Measurements from ENCODE around the gene WBP1L.

The WBP1L gene

GRCh38 chr10:102775201-102775934, 31.6 kb downstream of the WBP1L start (continued):
- no peak for TF ChIP-seq BCL6B (tag by site-specific recombination; IDR thresholded peaks at IDR 0.05)
- TF ChIP-seq ZNF404 (tag by site-specific recombination; IDR thresholded peaks at IDR 0.05) = no peak
- no peak for TF ChIP-seq ZNF776 (tag by site-specific recombination; IDR thresholded peaks at IDR 0.05; ENCODE audit: borderline replicate concordance)
- no peak for TF ChIP-seq ZNF175 (tag by site-specific recombination; IDR thresholded peaks at IDR 0.05)
- TF ChIP-seq ZNF529 (tag by site-specific recombination; IDR thresholded peaks at IDR 0.05; ENCODE audit: insufficient replicate concordance) = no peak
- no peak for TF ChIP-seq ZNF600 (tag by site-specific recombination; IDR thresholded peaks at IDR 0.05)

- Histone ChIP-seq H3K4me3 (ENCODE audit: low read depth, low read length) (peak overlapping the region; percentile 26), H3K9me3 (ENCODE audit: control insufficient read depth, insufficient read depth, low read depth, low read length) (no peaks in the 10 kb centered on the region), H3K4me1 (ENCODE audit: control insufficient read depth, insufficient read depth, low read length) (peaks cover 17% of the 10 kb centered on the region), H3K36me3 (ENCODE audit: control insufficient read depth in 2 of 2, insufficient read depth in 1 of 2, low read length in 2 of 2) (no peaks in the 10 kb centered on the region), H3K27ac (ENCODE audit: extremely low read depth, low read depth, low read length) (peak overlapping the region; percentile 34)
- ChIA-PET CTCF (interaction anchor here (0.6 to 3.8 kb wide), 3 partner anchors 24 to 446 kb away, joined by 3 to 22 read pairs (median 3); no protein-coding TSS in a partner anchor), POLR2A (interaction anchor here (0.6 to 2.6 kb wide), 11 partner anchors 9 to 896 kb away, joined by 3 to 14 read pairs (median 3); partner anchors contain the start of genes CYP17A1, SFXN2, TAF5 and WBP1L)
- no peak for TF ChIP-seq ZNF292 (tag by site-specific recombination; IDR thresholded peaks at IDR 0.05; ENCODE audit: borderline replicate concordance, low read depth)
- peak; percentile 91 for TF ChIP-seq ZNF600 (tag by site-specific recombination; IDR thresholded peaks at IDR 0.05)
- TF ChIP-seq ZNF391 (tag by site-specific recombination; IDR thresholded peaks at IDR 0.05; ENCODE audit: borderline replicate concordance, low read depth) = no peak
- TF ChIP-seq CTCF (tag by site-specific recombination; IDR thresholded peaks at IDR 0.05) = no peak
- TF ChIP-seq ZNF501 (tag by site-specific recombination; IDR thresholded peaks at IDR 0.05) = no peak
- peak; percentile 55 for TF ChIP-seq PRDM10 (tag by site-specific recombination; IDR thresholded peaks at IDR 0.05)
- no peak for TF ChIP-seq ZNF473 (tag by site-specific recombination; IDR thresholded peaks at IDR 0.05)
- no peak for TF ChIP-seq ZNF433 (tag by site-specific recombination; IDR thresholded peaks at IDR 0.05; ENCODE audit: low read depth)
- TF ChIP-seq ZNF423 (tag by site-specific recombination; IDR thresholded peaks at IDR 0.05) = no peak
- TF ChIP-seq ZNF394 (tag by site-specific recombination; IDR thresholded peaks at IDR 0.05; ENCODE audit: borderline replicate concordance) = peak; percentile 52; the same call in 1 of the 2 replicates
- 0 out of 2 replicates have a peak, but pooled peaks have one; percentile 40 for TF ChIP-seq GLIS2 (tag by site-specific recombination; IDR thresholded peaks at IDR 0.05)
- TF ChIP-seq ZNF362 (tag by site-specific recombination; IDR thresholded peaks at IDR 0.05) = peak; percentile 74
- no peak for TF ChIP-seq ZNF776 (tag by site-specific recombination; IDR thresholded peaks at IDR 0.05; ENCODE audit: borderline replicate concordance)
- 0 out of 2 replicates have a peak, but pooled peaks have one; percentile 38 for TF ChIP-seq KLF16 (tag by site-specific recombination; IDR thresholded peaks at IDR 0.05)
- TF ChIP-seq ZSCAN5A (tag by site-specific recombination; IDR thresholded peaks at IDR 0.05) = no peak
- no peak for TF ChIP-seq ZNF660 (tag by site-specific recombination; IDR thresholded peaks at IDR 0.05)
- no peak for TF ChIP-seq ZNF791 (tag by site-specific recombination; IDR thresholded peaks at IDR 0.05)
- TF ChIP-seq ZNF341 (tag by site-specific recombination; IDR thresholded peaks at IDR 0.05; ENCODE audit: low read depth) = 0 out of 2 replicates have a peak, but pooled peaks have one; percentile 12
- no peak for TF ChIP-seq ZNF558 (tag by site-specific recombination; IDR thresholded peaks at IDR 0.05)
- no peak for TF ChIP-seq ZNF354C (tag by site-specific recombination; IDR thresholded peaks at IDR 0.05; ENCODE audit: borderline replicate concordance, low read depth)
- TF ChIP-seq KLF1 (tag by site-specific recombination; IDR thresholded peaks at IDR 0.05) = no peak
Measured at GRCh38 chr10:102775935-102776669, 32.4 kb downstream of the WBP1L start.
